ENCODE measurements around the gene NSUN5.

- TF ChIP-seq EZH2 (IDR thresholded peaks at IDR 0.05; ENCODE audit: insufficient read depth, poor library complexity, severe bottlenecking) = no peak
- no peak for TF ChIP-seq EZH2phosphoT487 (IDR thresholded peaks at IDR 0.05; ENCODE audit: insufficient read depth, low read depth)
Observed at GRCh38 chr7:73307436-73307835, 1.2 kb downstream of the NSUN5 start.

Measured in GM23248 (cell line).